DMS114 treated with DMSO at 0.1 percent for 48 hours (cell line): ENCODE data around the gene TMEM37.

Source experiments
- DNase-seq: peaks from one replicate; lab custom pipeline; 2025; ENCODE audit not compliant: unreplicated experiment; lab: John Stamatoyannopoulos, UW

The TMEM37 gene

DNA sequence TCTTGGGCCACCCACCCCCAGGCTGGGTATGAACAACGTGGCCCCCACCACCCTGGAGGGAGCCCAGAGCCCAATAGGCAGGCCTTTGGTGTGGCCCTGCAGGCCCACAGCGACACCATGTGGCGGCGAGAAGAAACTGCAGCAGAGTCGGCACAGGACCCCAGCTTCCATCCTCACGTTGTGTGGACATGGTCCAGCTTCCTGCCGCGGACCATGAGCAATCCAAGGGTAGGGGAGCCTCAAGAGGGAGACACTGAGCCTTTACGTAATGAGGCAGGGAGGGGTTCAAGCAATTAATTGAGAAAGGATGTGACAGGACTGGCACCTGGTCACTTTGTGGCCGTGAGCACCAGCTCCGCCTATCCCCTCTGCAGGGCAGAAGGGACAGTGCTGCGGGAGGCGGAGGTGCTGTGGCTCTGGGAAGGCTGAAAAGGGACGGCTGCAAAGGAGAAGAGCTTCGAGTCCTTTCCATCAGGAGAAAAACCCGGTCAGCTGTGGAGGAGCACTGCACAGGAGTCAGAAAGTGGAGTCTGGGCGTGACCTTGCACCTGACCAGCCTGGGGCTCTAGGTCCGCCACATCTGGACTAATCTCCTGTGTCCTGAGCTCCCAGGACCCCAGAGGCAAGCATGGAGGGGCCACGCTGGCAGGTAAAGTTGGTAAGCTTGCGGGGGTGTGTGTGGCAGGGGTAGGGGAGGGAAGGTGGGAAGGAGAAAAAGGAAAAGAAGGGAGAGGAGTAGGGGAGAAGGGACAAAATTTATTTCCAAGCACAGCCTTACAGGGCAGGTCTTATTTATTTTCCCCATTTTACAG, 44.9 kb downstream of the TMEM37 start:
- peak; percentile 35 for DNase-seq

DNA sequence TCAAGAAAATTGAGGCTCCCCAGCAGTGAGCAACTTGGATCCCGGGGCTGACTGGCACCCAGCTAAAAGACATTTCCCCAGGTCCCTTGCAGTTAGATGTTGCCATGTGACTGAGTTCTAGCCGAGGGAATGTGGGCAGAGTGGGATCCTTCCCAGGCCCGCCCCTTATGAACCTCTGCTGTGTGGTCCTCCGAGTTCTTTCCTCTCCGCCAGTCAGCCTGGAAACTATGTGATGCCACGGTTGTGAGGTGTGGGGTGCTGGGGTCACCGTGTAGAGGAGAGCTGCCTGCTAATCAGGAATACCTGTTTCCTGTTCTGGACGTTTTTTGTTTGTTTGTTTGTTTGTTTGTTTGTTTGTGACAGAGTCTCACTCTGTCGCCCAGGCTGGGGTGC, 45.5 kb downstream of the TMEM37 start:
- DNase-seq, result no peak

DNA sequence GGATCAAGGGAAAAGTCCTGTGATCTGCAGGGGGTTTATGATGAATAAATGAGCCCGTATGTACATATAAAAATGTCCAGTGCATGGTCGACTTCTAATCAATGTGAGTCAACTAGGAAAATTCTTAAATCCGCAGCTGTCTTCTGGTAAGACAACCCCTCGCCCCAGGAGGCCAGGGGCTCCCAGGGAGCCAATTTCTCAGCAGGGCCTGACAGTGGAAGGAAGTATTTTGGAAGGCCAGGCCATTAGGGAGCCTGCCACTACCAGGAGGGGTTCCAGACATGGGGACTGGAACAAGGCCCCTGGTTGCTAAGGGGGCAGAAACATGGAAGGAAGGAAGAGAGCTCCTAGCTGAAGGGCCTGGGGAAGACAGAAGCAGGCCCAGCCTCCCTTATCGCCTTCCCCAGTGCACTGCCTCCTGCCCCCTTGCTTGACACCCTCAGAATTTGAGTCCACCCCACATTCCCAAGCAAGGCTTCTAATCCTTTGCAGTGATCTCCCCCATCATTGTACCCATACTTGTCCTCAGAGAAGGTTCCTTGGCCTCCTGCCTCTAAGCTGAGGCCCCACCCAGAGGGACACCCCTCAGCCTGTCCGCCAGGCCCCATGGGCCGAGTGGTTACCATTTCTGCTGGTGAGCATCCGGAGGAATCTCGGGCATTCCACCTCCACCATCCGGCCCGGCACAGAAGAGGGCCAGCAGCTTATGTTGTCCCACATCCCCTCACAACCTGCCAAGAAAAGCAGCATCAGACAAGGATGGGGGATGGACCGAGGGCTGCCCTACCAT, 46.7 kb downstream of the TMEM37 start:
- DNase-seq, result no peak

DNA sequence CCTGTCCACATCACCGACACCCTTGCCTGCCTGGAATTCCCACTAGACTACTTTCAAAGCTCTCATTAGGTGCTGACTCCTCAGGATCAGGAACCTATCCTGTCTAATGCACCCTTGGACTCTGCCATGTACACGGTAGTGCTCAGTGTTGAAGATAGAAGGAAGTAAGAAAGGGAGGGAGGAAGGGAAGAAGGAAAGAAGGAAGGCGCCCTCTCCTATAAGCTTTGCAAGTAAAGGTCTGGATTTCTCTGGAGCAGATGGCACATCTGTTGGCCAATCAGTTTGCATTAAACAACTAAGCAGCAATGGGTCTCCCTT, 47.3 kb downstream of the TMEM37 start:
- DNase-seq, result no peak

DNA sequence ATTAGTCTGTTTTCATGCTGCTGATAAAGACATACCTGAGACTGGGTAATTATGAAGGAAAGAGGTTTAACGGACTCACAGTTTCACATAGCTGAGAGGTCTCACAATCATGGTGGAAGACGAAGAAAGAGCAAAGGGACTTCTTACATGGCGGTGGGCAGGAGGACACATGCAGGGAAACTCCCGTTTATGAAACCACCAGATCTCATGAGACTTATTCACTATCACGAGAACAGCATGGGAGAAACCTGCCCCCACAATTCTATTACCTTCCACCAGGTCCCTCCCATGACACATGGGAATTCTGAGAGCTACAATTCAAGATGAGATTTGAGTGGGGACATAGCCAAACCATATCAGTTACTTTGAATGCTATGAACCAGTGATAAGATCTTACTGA, 48.5 kb downstream of the TMEM37 start:
- no peak for DNase-seq

DNA sequence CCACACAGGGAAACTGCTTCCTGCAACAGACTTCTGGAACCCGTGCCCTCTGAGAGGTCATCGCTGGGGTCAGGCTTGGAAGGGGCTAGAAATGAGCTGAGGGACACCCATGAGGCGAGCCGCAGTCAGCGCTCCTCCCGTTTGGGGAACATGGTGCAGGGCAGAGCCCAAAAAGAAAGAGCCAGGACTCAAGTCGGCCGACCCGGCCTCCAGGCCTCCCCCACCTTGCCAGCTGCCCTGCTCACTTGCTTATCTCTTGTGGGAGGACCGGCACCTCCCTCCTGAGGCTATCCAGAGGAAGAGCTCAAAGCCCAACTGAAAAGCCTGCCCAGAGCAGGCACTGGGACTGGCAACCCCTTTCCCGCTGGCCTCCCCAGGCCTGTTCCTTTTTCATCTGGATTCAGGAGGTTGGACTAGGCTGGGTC, 49.1 kb downstream of the TMEM37 start:
- DNase-seq, result no peak

DNA sequence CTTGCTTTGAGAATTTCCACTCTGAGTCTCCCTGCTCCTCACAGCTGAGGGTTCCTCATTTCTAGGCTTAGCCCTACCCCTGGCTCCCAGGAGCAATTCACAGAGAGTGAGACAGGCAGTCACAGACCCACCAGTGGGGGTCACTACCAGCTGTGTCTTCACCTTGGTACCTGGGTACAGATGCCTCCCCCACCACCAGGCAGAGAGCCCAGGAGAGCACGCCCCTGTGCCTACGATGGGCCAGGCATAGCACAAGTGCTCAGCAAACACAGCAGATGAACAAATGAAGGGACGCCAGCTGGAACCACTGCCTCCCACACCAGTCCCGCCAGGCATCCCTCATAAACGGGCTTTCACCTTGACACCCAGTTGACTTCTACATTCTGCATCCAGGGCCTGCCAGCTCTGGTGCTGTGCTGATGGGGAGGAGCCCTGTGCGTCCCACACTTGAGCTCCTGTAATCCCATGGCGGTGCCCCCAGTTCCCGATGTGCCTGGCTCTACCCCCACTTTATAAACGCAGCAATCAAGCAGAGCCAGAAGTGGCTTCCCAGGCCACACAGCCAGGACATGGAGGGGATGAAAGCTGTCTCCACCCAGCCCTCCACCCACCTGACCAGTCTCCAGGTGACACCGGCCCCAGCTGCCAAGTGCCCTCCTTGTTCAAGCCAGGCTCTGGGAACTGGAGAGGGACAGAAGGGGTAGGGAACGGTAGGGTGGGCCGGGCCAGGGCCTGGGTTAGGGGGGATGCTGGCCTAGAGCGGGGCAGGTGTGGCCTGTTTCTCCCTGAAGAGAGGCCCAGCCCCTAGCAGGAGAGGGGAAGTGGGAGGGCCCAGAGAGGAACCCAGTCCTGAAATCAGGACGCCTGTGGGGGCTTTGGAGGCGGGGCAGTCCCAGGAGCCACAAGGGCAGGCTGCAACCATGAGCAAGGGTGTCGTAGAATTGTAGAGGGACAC, 50.1 kb downstream of the TMEM37 start:
- no peak for DNase-seq

DNA sequence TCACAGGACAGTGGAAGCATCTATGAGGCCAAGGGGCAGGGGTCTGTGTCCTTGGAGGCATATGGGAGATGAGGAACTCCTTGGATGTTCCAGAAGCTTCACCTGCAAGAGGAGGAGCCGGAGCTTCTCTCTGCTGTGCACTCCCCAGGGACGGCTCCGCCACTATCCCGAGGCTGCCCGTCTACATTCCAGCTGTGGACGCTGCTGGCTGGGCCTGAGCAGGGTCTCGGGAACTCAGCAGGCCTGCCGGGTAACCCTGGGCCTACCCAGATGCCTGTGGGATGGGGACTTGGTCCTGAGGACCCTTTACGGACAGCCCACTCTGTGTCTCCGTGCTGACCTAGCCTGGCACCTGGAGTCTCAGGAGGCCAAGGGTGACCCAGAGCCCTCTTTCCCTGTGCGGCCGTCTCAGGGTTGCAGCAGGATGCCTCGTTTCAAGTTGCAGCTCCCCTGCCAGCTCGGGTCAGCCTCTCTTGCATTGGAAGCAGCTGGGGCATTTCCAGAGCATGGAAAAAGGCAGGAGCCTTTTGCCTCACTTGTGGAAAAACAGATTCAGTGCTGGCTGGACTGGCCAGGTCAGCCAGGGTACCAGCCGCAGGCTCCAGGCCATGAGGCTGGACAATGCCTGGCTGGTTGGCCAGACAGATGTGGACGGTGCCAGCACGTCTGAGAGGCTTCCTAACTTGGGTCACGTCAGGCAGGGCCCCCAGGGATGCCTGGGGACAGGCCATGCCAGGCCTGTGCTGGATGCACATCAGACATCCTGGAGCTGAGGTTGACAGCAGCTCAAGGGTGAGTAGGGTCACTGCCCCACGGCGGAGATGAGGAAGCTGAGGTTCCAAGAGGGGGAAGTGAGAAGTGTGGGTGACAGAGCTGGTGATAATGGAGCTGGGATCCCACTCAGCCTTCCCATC, 51.1 kb downstream of the TMEM37 start:
- no peak for DNase-seq

DNA sequence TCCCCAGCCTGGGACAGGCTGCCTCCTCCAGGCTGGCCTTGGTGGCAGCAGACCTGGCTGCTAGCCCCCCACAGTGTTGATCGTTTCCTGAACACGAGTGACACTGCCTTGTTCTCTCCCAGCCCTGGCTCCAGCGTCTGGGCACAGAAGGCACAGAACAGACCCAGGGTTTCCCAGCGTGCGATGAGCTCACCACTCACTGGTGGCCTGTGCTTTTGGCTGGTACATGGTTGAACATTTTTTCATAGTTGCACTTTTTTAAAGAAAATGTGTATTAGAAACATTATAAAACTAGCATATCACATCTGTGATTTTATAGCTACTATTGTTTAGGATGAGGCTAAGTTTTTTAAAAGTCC, 51.7 kb downstream of the TMEM37 start:
- no peak for DNase-seq

DNA sequence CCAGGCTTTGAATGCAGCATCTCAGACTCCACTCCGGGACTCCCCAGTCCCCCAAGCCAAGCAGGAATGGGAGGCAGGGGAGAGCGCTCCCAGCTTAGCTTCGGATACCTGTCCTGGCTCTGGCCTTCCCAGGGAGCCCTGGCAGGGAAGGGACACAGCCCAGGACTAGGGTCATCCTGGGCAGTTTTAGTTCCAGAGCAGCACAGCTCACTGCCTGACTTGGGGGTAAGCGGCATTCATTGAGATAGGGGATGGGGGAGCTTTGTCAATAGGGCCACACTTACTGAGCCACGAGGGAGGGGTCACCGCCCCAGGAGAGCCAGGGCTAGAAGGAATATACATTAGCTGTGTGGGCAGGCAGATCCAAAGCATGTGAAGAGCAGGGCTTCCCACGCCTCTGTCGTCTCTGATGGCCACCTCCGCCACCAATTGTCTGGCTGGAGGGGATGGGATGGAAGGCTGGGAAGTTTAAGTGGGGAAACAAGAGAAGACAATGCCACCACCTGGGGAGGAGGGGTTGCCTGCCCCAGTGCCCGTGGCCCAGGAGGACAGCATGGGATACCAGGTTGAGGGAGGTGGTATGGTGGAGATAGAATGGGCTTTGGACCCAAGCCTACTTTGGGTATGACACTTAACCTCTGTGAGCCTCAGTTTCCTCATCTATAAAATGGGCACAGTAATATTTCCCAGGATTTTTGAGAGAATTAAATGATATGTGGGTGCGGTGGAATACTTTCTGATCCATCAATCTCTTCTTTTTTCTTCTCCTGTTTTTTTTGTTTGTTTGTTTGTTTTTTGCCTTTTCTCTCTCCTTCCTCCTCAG, 52.5 kb downstream of the TMEM37 start:
- no peak for DNase-seq

DNA sequence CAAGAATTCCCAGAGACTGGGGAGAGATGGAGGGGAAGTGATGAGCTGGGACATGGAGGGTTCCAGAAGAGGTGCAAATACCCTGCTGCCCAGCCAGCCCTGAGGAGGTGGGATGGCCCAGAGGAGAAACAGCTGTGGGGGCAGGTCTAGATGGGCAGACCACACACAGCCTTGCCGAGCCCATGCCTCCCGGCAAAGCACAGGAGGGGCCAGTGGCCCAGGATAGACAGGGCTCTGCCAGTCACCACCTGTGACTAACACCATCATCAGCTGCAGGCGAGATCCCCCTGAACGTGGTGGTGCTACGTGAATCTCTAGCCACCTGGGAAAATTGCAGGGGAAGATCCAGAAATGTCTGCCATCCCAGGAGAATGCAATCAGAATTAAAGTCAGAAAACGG, 53.2 kb downstream of the TMEM37 start:
- DNase-seq, result no peak

DNA sequence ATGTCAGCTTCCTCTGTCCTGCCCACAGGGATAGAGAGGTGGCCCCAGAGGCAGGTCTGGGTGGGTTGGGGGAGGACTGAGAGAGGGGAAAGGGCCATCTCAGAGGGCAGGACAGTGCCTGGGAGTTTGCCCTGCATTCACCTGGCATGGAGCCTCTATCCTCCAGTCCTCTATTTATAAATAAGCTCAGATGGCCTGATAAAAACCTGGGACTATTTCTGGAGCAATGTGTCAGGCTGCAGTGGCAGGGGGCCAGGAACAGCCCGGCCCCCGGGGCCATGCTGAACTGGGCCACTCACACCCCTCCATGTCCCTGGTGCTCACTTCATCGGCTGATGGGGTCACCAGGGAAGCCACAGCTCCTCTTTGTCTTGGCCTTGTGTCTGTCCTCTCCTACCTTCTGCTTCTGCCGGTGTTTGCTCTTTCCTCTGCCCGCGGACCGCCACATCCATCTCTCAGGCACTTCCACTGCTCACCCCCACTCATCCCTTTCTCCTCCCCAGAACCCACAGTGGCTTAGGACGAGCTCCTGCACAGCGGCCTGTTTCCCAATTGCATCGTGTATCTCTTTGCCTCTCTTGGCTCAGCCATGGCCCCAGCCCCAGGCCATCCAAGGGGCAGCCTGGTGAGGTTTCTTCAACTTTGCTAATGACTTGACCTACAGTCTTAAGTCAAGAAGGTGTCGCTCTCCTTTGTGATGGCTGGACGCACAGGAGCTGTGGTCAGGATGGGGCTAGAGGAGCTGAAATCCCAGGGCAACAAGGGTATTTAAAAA, 53.9 kb downstream of the TMEM37 start:
- no peak for DNase-seq

DNA sequence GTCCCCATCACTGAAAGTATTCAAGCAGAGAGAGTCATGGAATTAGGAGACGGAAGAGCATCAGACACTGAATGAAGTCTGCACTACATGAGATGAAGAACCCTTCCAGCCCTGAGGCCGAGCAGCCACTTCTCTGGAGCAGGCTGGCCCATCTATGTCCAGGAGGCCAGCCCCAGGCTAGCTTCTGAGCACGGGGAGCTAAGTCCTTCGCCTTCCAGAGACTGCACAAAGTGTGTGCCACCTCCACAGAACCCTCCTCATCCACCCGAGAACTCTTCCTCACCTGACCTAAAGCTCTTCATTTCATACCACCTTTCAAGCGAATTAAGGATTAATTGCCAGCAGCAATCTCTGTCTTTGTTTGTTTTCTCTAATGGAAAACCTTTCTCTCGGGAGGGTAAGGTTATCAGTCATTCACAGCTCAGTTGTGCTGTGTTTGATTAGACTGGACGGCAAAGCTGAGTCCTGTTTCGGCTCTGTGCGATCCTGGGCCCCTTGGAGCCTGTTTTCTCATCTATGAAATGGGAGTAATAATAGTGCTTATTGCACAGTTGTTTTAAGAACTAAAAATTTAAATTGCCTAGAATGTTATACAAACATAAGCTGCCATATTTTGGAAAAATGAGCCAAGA, 54.7 kb downstream of the TMEM37 start:
- DNase-seq, result no peak

DNA sequence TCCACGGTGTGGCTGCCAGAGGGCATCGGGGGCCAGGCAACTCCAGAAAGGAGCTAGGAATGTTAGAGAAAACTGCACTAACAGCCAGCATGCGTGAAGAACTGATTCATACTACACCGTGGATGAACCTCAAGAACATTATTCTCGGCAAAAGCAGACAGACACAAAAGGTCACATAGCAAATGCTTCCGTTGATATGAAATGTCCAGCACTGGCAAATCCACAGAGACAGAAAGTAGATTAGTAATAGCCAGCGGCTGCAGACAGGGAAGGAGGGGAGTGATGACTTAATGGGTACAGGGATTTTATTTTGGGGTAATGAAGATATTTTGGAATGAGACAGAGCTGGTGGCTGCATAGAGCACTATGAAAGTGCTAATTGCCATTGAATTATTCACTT, 55.2 kb downstream of the TMEM37 start:
- no peak for DNase-seq

DNA sequence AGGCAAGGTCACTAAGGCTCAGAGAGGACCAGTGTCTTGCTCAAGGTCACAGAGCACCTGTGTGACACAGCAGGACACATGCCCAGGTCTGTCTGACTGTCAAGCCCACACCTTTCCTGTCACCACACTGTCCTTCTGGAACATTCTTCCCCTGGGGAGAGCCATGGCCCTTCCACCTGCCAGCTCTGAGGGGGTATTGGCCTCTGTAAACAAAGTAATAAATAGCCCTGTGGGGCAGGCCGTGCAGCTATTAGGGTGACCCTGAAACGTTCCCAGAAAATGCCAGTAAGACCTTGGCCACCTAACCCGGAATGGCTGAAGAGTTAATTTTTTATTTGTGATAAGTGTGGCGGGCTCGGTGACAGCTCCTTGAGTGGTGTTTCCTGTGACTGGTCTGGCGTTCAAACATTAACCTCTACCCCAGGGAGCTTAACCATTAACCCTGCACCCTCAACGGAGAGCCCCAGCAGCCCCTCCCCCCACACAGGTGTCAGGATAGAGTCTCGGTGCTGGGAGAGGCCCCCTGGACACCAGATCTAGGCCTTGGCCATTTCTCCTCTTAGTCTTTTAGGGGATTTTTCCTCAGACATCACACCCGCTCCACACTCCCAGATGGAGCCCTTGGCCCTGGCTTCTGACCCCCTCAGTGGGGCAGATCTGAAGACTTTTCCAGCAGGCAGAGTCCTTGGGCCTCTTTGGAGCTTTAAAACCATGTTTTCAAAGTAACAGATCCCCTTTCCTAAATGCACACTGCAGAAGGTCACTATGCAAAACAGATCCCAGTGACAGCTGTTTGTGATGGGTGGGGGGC, 56.0 kb downstream of the TMEM37 start:
- DNase-seq, result no peak
